ENCODE results near the gene CORO2B.

DNA sequence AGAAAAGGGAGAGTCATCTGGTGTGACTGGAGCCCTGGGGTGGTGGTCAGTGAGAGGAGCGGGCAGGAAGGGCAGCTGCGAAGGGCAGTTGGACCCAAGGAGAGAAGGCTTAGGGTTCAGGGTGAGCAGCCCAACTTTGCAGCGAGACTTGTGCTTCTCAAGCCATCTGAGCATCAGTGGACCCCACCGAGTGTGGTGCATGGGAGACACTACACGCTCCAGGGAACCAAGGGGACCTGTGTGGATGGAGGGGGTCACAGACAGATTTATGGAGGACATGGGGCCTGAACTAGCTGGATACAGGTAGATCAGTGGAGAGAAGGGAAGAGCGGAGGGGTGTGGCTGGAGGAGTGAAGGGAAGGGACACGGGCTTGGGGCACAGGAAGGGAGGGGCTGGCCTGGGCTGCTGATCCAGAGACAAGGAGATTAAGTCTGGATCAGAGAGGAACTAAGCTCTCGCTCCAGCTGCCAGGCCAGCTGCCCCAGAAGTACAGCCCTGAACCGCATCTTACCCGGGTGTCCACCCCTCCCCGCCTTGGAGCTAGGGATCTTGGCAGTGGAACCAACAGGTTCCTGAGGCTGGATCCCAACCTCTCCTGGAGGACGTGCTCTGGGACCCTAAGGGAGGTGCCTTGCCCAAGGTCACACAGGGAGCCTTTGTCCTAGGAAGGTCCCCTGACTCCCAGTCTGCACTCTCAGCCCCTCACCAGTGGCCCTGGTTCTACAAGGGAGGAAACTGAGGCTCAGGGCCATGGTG is 120.5 kb downstream of the CORO2B start:
- TF ChIP-seq, protein P1, sequence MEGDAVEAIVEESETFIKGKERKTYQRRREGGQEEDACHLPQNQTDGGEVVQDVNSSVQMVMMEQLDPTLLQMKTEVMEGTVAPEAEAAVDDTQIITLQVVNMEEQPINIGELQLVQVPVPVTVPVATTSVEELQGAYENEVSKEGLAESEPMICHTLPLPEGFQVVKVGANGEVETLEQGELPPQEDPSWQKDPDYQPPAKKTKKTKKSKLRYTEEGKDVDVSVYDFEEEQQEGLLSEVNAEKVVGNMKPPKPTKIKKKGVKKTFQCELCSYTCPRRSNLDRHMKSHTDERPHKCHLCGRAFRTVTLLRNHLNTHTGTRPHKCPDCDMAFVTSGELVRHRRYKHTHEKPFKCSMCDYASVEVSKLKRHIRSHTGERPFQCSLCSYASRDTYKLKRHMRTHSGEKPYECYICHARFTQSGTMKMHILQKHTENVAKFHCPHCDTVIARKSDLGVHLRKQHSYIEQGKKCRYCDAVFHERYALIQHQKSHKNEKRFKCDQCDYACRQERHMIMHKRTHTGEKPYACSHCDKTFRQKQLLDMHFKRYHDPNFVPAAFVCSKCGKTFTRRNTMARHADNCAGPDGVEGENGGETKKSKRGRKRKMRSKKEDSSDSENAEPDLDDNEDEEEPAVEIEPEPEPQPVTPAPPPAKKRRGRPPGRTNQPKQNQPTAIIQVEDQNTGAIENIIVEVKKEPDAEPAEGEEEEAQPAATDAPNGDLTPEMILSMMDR (IDR thresholded peaks at IDR 0.05 in 8 of 11, conservative IDR thresholded peaks at IDR 0.05 in 3 of 11): no peak
- TF ChIP-seq POLR2AphosphoS5 (IDR thresholded peaks at IDR 0.05) (no peak), POLR2A (IDR thresholded peaks at IDR 0.05) (no peak)
